ENCODE results near the gene EIF3A.
A peak's percentile ranks its signal among the peaks of the same experiment; 100 is the strongest.
"Not testable (repeated sequence)": the region's sequence is repeated elsewhere in the genome, so short reads cannot be mapped to it uniquely, and the experiment has no call there.

Gene EIF3A

DNA sequence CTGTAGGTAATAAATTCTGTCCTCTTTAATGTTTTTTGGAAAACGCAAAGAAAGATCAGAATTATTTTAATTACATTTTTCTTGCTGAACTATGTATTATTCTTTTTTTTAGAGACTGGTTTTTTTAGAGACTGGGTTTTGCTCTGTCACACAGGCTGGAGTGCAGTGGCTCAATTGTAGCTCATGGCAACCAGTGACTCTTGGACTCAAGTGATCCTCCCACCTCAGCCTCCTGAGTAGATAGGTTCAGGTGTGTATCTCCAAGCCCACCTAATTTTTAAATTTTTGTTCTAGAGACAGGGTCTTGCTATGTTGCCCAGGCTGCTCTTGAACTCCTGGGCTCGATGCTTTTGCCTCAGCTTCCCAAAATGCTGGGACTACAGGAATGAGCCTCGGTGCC is 18.0 kb upstream of the EIF3A start:
- DNase-seq, result no peak

DNA sequence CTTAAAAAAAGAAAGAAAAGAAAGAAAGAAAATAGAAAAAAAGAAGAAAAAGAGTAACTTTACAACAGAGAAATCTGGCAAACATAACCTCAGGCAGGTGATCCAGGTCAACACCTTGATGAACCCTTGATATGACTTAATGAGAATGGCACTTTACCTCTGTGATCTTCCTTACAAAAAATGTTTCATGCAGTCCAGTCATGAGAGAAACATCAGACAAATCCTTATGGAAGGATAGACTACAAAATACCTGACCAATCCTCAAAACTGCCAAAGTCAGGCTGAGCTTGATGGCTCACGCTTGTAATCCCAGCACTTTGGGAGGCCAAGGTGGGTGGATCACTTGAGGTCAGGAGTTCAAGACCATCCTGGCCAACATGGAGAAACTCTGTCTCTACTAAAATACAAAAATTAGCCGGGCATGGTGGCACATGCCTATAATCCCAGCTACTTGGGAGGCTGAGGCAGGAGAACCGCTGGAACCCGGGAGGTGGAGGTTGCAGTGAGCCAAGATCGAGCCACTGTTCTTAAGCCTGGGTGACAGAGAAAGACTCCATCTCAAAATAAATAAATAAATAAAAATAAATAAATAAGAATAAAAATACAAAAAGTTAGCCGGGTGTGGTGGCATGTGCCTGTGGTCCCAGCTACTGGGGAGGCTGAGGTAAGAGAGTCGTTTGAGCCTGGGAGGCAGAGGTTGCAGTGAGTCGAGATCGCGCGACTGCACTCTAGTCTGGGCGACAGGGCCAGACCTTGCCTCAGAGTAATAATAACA is 16.2 kb upstream of the EIF3A start:
- DNase-seq, result not testable (repeated sequence)

DNA sequence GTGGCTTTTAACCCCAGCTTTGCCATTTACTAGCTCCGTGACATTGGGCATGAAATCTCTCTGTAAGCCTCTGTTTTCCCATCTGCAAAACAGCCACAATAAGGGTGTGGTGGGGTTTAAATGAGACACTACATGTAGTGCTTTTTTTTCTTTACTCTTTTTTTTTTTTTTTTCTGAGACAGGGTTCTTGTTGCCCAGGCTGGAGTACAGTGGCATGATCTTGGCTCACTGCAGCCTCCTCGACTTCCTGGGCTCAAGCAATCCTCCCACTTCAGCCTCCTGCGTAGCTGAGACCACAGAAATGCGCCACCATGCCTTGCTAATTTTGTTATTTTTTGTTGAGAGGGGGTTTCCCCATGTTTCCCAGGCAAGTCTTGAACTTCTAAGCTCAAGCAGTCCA is 15.0 kb upstream of the EIF3A start:
- no peak for DNase-seq

DNA sequence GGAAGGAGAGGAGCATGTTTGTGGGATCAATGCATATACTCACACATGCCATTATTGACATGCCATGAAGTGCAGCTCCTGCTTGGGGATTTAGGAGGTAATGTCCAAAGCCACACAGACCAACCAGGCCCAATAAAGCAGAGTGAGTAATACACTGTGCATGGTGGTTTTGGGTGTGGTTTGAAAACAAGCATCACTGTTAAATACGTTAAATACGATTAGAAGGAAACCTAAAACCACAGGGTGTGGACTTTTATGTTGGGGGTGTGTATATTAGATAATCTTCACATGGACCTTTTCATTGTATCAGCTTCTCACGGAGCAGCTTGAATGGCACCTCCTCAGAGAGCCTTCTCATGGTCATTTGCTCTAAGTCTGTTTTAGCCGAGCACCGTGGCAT is 10.4 kb upstream of the EIF3A start:
- DNase-seq, result peak; percentile 5 to 48

DNA sequence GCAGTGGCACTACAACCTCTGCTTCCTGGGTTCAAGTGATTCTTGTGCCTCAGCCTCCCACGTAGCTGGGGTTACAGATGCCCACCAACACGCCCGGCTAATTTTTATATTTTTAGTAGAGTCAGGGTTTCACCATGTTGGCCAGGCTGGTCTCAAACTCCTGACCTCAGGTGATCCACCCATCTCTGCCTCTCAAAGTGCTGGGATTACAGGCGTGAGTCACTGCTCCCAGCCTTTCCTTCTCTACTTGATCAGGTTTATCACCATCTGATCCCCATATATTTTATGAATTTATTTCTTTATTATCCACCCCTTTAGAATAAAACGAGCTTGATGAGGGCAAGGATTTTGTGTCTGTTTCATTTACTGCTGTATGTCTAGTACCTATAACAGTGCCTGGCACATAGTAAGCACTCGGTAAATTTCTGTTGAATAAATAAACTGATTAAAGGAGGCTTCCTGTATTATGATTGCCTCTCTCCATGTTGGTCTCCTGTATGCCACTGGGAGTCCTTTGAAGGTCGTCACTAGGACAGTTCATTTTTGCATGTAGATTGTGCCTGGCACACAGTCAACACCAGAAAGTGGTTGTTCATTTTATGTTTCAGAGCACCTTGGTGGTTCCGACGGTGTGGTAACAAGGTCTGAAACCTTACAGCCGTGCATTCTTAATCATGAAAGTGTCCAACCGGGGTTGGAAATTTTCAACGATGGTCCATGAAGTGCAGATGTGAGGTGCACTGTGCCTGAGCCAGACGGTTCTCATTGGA is 9.6 kb upstream of the EIF3A start:
- DNase-seq, result no peak

DNA sequence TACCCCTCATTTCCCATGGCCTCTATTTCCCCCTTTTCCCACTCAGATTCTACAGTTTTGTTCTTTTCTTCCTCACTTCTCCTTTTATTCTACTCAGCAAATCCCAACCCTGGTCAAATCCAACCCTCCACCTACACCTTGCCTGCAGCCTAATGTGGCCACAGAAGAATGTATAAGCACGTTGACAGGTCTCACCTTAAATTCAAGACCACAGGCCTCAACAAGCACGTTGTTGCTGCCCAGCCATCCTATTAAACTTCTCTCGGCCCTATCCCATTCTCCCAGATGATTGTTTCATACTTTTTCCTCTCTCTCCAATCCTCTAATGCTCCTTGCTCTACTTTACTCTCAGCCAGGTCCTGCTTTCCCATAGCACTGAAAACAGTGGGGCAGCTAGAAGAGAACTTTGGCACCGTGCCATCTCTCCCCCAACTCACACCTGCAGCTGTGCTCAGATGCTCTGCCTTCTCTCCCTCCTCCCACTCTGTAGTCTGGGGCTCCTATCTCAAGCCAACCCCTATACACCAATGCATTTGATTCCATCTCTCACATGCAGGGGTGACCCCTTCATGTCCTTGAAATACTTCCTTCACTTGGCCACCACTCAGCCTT is 6.8 kb upstream of the EIF3A start:
- no peak for DNase-seq

DNA sequence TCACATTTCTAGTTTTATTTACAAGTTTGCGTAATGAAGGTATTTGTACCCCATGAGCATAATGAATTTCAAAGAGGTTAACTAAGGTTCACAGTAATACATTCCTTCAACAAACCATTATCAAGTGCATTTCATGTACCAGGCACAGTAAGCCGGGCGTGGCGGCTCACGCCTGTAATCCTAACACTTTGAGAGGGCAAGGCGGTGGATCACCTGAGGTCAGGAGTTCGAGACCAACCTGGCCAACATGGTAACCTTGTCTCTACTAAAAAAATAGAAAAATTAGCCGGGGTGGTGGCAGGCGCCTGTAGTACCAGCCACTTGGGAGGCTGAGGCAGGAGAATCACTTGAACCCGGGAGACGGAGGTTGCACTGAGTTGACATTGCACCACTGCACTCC is 4.3 kb upstream of the EIF3A start:
- DNase-seq, result no peak

DNA sequence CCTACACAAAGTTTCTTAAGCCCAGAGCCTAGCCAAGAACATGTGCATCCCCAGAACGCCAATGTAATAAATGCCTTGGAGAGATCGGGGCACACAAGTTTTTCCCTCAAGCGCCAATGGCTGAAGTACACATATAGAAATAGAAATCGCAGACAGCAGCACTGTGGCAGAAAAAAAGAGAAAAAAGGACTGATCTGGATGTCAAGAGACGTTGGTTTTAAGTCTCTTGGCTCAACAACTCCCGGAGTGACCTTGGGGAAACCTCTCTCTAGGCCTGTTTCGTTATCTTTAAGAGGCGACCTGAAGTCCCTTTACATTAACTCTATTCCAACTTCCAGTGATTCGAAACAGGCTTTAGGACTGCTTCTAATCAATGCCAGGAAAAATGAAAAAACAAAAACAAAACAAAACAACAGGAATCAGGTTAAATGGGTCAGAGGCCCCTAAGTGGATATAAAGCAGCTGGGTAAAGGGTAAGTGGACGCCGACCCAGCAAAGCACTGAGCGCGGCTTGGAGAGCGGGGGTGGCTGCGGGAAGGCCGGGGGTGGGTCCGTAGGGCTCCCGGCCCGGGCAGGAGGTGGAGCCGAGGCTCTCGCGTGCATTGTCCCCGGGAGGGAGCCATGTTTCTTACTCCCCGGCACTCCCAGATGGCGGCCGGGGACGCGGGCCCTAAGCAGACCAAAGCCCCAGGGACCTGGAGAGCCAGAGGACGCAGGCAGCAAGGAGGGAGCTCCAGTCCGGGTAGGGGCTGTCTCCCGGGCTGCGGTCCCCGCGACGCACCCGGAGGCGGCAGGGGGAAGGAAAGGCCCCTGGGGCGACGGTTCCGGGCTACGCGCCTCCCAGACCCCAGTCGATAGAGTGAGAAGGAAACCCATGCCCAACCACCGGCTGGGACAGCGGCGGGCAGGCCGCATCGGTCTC is 757 bp downstream of the EIF3A start:
- peak in 1 of 2 experiments; percentile 52 for DNase-seq

DNA sequence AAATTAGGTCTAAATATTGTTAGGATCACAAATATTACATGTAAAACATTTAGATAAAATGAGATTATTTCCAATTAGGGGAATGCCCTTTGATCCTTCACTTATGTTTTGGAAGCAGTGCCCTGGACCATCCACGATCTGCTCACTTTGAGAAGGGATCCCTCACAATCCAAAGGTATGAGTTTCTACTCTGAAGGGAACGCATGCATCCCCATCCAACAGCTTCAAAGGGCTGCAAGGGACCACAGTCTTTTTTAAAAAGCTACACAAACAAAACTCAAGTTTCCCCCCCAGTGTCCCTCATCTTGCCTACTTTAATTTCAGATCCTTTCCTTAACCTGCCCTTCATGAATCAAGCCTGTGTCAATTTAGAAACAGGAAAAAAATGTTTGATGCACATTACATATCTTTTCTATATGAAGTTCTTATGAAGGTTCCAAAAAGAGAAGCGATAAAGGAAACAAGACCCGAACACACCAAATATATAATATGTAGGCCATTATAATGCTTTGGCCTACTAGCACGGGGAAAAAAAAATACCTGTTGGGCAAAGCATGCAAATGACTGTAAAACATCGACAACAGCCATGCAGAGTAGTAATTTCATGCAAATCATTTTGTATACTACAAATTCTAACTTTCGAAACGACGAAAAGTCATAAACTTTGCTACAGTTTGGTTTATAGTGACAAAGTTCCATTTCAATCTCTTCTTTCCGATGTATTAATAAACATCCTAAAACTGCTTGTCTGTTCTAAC is 2.0 kb downstream of the EIF3A start:
- no peak for DNase-seq

DNA sequence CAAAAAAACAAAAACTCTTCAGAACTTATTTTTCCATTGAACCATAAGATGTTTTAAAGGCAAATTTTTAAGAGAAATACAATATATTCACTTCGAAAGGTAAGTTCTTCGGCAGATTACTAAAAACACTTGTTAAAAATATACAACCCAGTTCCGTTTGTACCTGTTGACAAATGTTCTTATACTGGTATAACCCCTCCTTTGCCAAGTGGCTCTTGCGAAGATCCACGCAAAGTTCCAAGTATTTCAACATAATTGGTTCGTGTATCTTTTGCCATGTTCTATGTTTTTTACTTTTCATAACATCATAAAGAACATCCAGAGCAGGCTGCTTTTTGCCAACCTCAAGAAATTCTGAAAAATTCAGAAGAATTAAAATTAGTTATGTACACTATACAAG is 7.0 kb downstream of the EIF3A start:
- no peak for DNase-seq

DNA sequence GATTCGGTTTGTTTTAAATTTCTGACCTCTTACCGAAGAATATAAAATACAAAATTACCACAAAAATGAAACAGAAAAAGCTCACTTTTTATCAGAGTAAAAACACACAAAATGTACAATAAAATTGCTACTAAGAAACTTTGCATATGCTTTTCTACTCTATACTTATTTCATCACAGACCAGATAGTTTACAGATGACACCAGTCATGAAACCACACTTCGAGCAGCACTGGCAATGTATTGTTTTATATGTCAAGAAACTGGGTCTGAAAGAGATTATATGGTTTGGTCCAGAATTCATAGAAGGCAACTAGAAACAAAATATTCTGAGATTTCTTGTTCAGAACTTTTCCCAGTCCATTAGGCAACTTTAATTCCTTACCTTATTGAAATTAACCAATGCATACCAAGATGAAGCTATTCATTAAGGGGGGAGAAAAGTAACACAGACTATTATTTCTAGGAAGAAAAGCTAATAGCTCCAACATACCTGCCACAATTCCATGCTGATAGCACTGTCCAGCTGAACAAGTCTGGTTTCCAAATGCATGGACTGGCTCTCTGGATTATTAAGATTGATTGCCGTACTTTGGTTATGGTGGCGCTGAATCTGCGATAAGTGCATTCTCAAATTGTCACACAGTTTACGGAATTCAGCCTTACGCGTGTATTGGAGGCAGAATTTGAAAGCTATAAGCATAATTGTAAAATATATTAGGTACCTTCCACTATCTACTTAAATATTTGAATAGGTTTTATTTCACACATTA is 10.0 kb downstream of the EIF3A start:
- DNase-seq, result no peak

DNA sequence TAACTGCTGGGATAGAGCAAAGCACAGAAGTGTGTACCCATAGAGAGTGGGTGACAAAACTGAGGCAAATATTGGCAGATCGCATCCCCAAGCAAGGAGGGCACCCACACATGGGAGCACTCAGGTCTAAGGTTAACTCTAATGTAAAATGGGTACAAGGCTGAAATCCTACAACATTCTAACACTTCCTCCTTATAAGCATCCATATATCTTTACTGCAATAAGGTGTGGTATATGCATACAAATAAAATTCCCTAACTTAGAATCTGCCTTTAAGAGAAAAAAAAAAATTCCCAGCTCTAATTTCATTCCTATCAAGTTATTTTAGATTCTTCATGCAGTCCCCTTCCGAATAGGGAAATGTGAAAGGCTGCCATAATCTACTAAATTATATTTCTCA is 18.7 kb downstream of the EIF3A start:
- DNase-seq, result no peak

DNA sequence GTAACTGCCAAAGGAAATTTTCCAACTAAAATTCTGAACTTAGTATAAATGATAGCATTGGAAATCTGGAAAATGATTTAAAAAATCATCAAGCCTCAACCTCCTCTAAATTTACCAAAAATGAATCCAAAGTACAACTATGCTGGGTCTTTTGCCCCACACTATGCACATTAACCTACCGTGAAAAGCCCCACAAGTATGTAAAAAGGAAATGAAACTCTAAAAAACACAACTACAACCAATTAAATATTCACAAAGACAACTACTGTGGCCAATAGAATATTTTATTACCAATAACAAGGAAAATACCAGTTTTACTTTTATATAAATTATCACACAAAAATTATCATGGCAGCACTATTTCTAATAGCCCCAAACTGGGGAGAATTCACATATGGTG is 19.3 kb downstream of the EIF3A start:
- DNase-seq, result no peak

DNA sequence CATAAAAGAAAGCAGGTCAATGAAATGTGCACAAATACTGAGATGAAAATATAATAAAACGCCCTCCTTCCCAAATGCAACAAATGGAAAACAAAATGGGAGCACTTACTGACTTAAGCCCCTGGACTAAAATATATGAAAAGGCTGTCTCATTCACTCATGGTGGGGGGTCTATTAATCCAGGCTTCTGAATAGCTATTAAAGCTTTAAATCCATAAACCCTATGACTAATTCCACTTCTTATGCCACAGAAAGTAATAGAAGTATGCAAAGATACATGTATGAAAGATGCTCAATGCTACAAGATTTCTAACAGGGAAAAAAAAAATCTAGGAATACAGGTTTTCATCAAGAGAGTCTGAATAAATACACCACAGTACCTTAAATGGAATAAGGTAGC is 20.5 kb downstream of the EIF3A start:
- DNase-seq, result no peak

DNA sequence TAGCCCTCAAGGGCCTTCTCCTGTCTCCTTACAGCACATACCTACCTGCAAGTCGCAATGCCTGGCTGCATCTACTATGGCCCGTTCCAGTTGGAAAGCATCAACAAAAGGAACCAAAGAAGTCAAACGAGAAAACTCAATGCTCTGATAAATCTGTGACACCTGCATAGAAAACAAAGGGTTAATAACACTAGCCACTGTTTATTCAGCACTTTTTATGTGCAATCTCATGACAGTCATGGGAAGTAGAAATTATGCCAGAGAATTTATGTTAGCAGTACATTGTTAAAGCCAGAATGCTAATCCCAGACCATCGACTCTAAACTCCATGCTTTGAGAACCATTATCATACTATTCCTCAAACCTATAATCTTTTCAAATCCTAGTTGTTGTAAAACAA is 21.1 kb downstream of the EIF3A start:
- DNase-seq, result no peak

DNA sequence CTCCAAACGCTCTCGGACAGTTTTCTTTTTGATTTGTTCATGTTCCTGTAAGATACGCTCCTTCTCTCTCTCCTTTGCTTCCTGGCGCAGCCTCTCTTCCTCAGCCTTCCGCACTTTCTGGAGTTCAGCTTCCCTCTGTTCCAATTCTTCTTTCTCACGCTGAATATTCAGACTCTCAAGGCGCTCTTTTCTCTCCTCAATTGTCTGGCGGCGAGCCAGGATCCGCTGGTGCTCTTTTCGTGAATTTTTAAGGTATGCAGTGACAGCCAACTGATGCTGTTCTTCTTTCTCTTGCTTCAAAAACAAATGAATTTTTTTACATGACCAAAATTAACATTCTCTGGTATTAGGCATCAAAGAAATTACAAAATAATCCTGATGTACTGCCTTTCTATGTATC is 22.6 kb downstream of the EIF3A start:
- DNase-seq, result no peak

DNA sequence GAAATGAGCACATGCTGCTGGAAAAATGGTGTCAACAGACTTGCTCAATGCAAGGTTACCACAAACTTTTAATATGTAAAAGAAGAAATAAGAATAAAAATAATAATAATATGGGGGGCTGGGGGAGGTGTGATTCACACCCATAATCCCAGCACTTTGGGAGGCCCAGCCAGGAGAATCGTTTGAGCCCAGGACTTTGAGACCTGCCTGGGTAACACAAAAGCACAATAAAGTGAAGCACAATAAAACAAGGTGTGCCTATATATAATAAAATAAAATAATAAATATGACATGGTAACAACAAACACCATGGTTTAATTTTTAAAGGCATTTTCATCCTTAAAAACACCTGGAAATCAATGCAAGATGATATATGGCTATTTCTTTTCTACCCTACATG is 25.1 kb downstream of the EIF3A start:
- no peak for DNase-seq

DNA sequence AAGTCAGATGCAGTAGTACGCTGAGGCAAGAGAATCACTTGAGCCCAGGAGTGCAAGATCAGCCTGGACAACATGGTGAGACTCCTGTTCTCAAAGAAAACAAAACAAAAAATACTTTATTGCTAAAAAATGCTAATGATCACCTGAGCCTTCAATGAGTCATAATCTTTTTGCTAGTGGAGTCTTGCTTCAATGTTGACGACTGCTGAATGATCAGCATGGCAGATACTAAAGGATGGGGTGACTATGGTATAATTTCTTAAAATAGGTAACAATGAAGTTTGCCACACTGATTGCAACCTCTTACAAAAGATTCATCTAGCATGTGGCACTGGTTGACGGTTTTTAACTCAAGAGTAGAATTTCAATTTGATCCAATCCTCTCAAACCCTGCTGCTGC is 28.8 kb downstream of the EIF3A start:
- no peak for DNase-seq

DNA sequence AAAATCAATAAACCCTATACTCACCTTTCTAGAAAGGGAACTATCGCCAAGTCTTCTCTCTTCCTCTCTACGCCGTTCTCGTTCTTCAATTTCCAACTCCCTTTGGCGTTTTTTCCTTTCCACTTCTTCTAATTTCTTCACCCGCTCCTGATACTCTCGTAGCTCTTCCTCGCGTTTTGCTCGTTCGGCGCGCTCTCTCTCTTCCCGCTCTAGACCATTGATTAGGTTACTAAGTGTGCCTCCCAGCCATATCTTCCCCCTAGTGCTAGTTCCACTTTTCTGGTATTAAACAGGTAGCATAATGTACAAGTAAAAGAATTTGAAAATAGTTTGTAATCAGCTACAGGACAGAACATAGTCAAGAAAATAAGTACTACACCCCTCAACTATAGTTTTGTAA is 30.8 kb downstream of the EIF3A start:
- DNase-seq, result no peak

DNA sequence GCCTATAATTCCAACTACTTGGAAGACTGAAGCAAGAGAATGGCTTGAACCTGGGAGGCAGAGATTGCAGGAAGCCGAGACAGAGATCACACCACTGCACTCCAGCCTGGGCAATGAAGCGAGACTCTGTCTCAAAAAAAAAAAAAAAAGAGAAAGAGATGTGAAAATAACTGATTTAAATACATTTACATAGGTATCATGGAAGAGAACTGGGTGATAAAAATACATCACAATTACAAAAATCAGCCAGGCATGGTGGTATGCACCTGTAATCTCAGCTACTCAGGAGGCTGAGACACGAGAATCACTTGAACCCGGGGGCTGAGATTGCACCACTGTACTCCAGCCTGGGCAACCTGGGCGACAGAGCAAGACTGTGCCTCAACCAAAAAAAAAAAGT is 31.3 kb downstream of the EIF3A start:
- DNase-seq, result no peak

DNA sequence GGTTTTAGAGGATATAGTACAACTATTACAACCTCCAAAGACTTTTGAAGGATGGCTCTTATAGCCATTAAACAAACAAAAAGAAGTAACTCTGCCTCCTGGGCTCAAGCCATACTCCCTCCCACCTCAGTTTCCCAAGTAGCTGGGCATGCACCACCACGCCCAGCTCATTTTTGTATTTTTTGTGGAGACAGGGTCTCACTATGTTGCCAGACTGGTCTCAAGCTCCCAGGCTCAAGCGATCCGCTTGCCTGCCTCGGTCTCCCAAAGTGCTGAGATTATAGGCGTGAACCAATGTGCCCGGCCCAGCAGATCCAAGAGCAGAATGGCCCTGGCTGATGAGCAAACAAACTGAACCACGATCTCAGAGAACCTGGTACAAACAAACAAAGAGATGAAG is 35.1 kb downstream of the EIF3A start:
- DNase-seq, result no peak

DNA sequence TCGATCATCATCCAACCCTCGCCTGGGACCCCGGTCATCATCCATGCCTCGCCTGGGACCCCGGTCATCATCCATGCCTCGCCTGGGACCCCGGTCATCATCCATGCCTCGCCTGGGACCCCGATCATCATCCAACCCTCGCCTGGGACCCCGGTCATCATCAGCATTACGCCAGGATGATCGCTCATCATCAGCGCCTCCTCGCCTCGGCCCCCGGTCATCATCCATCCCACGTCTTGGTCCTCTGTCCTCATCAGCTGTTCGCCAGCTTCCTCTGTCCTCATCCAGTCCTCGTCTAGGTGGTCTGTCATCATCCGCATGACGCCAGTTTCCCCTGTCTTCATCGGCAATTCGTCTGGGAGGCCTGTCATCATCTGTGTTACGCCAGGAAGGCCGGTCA is 38.4 kb downstream of the EIF3A start:
- DNase-seq, result no peak
